NAMALWA (cell line): ENCODE measurements around the gene THAP5.

Source experiments
- DNase-seq: peaks from one replicate; pipeline ENCODE4 v3.0.0-alpha.2; 2015; ENCODE audit warnings: low spot score

THAP5 gene, protein sequence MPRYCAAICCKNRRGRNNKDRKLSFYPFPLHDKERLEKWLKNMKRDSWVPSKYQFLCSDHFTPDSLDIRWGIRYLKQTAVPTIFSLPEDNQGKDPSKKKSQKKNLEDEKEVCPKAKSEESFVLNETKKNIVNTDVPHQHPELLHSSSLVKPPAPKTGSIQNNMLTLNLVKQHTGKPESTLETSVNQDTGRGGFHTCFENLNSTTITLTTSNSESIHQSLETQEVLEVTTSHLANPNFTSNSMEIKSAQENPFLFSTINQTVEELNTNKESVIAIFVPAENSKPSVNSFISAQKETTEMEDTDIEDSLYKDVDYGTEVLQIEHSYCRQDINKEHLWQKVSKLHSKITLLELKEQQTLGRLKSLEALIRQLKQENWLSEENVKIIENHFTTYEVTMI

DNA sequence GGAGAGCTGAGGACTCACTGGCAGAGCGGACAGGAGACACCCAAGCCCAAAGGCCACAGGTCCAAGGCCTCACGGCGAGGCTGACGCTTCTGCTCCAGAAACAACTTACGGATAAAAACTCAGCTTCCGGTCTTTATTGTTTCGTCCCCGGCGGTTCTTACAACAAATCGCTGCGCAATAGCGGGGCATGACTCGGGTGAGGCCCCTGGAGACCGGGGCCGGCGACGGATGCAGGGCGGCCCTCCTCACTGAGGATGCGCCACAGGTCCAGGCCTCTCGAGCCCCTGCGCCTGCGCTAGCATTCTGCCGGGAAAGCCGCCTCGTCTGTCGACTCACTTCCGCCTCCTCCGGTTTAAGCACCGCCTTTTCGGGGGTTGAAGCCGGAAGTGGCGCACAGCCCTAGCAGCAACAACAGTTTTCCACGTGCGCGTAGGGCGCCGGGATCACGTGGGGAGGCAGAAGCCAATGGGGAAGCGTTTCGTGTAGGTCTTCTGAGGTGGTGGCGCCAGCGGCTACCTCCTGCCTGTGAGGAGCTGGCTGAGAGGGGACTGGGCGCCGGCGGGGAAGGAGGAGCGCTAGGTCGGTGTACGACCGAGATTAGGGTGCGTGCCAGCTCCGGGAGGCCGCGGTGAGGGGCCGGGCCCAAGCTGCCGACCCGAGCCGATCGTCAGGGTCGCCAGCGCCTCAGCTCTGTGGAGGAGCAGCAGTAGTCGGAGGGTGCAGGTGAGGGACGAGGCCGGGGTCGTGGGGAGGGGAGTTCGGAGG, at the start of gene THAP5, which contains the start of gene DNAJB9:
Gene THAP5 (minus strand): TSS at position 326 of the 765 bp plus-strand sequence. CDS start 137 bp downstream, at position 189.
Gene DNAJB9 (plus strand): TSS at position 494 of the 765 bp plus-strand sequence. CDS start 1,853 bp downstream, outside the sequence.
- peak; percentile 100 for DNase-seq

DNA sequence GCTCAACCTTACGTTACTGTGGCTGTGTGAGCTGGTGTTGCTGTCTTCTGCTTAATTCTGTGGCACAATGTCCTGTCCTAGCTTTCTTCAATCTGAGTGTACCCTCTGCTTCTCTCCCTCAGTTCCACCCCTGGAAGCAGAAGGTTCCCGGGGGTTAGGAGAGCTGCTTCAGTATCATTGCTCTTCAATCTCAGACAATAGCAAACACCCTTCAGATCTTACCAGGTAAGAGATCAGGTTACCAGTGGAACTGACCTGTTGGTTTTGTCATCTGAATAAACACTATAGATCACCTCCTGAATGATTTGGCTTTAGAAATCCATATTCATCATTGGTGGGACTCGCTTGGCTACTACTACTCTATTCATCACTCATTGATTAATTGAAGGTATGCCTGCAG, 48.5 kb upstream of the THAP5 start:
- no peak for DNase-seq

DNA sequence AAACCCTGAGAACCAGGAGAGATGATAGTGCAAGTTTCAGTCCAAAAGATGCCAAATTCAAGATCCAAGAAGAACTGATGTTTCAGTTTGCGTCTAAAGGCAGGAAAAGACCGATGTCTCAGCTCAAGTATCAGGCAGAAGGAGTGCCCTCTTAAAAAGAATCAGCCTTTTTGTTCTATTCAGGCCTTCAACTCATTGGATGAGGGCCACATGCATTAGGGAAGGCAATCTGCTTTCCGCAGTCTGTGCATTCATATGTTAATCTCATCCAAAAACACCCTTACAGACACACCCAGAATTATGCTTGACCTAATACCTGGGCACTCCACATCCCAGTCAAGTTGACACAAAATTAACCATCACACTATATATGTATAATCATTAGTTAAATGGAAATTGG, 45.4 kb upstream of the THAP5 start:
- no peak for DNase-seq

DNA sequence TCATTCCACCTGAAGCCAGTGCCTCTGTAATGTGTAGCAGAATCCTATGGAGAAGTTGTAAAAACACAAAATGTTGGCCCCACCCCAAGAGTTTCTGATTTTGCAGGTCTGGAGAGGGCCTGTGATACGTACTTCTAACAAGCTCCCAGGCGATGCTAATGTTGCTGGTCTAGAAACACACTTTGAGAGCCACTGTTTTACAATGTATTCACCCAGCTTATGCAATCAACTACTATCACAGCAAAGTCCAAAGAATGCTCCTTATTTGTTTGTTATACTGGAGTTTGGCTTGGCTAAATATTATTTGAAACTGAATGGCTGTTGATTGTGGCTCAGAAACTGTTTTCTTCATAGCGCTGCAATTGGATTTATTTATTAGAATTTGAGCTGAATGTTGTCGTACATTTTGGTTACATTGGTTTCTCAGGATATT, 44.5 kb upstream of the THAP5 start:
- no peak for DNase-seq

DNA sequence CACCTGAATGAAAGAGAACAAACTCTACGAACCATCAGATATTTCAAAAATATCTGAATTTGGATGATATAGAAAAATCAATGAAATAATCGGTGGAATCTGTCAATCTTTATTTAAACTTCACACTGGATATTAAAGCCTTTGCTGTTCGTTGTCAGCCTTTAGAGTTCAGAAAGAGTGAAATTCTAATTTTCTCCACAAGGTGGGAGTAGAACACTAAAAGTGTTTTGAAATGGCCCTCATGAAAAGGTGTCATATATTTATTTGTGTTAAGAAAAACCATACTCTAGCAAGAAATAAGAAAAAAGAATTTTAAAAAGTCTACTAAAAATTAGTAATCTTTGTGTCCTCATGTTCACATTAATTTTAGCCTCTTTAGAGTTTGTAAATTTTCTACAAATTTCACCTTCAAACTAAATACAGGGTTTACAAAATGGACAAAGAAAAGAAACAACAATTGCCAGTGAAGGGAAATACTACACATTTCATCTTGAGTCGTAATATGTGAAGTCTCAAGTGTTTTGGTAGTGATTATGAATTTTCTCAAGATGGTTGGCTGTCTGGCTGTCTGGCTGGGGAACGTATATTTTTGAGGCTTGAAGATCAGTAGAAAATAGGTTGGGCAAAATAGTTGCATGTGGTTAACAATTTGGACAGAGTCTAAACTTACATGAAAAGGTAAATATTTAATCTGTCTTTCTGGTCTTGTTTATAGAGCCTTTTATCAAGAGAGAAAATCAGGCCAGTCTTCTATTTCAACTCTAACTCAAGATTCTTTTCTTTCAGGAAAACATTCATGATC, 43.8 kb upstream of the THAP5 start:
- DNase-seq: peak; percentile 85

DNA sequence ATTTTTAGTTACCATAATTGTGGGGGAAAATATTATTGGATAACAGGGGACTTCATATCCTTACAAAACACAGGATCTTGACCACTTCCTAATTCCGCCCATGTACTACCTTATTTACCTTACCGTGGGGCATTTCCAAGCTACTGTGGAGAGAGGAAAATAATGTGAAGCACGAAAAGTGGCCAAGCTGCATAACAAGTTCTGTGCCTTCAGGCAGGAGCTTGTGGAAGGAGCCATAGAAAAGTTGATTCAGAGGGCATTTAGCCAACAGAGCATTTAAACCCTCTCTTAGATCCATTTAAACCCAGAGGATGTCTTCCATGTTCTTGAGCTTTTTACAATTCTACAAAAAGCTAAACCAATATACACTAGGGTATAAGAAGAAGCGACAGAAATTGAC, 41.8 kb upstream of the THAP5 start:
- DNase-seq: no peak

DNA sequence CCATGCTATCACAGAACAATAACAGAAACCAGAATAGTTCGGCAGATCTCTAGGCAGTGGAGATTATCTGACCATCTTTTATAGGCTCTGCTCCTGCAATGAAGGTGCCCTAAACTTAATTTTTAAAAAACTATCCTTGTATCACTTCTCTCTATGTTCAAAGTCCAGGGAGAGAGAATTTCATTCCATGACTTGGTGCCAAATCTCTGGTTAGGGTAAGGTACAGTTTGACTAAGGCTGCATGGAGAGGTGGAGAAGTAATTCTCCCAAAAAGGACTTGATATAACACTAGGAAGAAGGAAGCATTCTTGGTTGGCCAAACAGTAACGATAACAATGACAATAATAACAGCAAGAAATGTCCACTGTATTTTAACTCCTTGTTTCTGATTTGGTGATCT, 40.1 kb upstream of the THAP5 start:
- DNase-seq: no peak

DNA sequence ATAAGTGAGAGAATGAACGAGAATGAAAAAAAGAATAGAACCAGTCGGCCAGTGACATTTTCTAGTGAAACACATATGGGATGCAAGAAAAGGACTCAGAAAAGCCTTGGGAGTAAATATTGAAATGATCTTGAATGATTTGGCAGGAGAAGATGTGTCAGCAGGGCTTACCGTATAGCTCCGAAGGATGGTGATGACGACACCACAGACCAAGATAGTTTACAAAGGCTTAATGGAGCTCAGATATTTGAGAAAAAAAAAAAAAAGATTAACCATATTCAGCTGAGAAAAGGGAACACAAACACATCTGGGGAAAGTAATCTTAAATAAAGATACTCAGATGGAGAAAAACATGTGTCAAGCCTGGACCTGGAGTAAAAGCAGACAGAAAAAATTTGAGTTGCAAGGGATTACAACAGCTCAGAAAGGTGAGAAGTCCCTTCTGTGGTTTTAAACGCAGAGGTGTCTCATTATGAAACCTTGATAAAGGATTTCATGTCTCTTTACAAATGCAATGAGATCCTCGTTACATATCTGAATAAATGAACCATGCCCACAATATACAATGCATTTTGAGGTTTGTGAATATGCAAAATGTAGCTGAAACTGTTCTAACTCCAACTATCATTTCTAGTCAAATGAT, 36.2 kb upstream of the THAP5 start:
- no peak for DNase-seq

DNA sequence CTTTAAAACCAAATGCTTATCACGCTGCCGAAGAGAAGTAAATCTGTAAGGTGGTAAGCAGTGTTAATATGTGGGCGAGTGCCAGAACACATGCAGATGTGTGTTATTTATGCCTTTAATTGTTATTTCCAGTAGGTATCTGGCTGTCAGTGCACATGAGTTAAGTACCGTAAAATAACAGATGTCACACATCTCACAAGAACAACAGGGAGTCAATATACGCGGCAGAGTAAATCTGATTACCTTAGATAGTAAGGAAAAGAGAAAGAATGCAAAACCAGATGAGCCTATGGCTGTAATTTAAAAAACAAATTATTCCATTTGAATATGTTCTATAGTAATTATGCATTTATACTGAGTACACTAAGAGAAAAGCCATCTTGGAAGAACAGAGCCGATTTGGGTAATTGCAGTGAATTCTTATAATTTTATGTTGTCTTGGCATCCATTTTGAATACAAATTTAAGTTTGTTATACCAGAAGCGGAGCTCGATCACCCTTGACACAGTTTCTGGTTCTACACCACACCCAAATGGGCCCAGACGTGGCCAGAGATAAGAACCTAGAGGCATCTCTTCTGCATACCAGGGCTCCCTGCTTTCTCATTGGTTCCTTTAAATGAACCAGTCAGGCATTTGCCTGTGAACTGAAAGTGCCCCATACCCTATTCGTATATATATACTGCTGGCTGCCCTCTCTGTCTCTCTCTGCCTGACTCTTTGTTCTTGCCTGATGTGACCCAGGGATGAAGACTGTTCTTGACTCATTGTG, 35.0 kb upstream of the THAP5 start:
- no peak for DNase-seq

DNA sequence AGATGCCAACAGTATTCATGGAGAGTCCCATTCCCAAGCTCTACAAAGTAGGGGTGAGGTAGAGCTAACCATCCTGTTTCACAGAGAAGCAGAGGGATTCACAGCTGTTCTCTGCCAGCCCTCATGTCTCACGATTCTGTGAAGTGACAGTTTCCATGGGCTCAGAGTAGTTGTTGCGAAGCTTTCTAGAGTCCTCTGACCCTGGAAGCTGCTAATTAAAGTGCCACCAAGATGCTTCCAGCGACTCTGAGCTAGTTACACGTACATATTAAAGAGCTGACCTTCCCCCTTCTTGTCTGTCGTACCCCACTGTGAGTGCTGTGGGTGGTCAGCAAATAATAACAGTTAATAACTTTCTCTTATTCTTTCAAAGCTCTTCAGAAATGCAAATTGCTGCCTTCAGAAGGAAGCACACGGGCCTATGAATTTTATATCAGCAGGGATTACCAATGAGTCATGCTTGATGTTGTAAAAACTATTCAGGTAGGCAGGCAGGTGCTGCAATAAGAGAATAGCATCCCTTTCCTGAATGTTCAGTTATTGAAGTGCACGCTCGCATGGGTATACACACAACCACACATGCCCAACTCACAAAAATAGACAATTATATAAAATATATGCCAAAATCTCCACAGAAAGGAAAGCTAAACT, 34.3 kb upstream of the THAP5 start:
- no peak for DNase-seq

DNA sequence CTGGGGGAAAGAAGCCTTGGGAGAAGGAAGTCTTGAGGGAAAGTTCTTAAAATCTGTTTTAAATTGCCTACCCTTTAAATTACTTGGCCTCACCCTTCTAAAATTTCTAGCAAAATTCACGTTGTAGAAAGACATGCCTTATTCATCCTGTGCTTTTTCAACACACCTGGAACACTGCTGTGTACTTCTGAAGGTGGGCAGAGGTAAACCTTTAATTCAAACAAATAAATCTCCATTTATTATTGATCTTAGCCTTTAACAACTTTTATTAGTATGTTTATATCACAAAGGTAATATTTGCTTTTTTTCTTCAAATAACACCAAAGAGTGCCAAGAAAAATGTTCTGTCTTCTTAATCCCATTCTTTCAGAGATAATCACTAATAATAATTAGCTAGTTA, 30.9 kb upstream of the THAP5 start:
- DNase-seq: no peak

DNA sequence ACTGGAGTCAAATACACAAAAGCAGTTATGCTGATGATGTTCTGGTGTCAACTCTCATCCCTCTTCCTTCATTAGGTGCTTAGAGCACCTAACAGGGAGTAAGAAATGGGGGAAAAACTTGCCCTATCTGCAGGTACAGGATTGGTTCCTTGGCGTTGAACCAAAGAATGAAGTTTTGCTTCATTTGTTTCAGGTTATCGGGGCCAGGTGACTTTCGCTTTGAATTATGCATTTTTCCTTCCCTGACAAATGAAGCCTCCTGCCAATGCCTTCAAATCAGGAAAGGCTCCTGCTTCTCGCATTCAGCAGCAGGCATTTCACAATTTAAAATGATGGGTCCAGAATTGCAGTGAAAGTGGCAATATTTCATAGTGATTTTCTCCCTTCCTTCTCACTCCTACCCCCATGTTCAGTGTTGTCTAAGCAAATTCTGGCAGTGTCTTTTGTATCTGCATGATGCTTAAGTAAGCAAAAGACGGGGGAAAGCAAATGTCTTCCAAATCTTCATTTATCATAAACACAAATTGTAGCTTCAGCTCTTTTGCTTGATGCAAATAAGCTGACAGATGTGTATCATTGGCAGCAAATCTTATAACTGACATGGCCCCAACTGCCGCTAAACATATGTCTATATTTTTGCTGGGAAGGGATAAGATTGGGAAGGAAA, 29.5 kb upstream of the THAP5 start:
- DNase-seq: no peak

DNA sequence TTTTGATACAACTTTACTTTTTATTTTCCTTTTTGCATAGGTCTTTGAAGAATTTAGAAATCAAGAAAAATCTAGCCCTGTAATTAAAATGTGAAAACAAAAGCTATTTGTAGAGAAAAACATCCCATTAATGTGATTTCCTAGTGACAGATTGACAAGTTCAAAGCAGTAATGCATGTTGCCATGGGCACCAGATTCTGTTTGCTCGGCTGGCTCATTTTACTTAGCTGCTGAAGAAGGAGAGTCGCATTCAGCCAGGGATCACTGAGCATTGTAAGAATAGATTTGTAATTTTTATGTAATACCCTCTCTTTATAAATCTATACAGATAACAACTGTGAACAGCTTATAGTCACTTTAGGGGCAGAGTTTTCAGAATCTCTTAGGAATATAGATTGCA, 28.6 kb upstream of the THAP5 start:
- DNase-seq: no peak

DNA sequence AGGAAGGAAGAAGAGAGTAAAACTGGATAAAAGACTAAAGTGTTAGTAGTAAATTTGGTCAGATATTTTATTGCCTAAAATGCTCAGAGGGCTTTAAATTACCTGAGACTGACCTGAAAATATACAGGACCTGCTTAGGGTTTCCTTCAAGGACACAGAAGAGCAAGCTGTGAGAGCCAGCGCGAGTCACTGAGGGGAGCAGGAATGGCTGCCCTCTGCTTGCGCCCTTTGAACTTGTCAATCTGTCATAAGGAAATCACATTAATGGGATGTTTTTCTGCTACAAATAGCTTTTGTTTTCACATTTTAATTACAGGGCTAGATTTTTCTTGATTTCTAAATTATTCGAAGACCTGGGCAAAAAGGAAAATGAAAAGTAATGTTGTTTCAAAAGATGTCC, 27.1 kb upstream of the THAP5 start:
- DNase-seq: peak; percentile 56

DNA sequence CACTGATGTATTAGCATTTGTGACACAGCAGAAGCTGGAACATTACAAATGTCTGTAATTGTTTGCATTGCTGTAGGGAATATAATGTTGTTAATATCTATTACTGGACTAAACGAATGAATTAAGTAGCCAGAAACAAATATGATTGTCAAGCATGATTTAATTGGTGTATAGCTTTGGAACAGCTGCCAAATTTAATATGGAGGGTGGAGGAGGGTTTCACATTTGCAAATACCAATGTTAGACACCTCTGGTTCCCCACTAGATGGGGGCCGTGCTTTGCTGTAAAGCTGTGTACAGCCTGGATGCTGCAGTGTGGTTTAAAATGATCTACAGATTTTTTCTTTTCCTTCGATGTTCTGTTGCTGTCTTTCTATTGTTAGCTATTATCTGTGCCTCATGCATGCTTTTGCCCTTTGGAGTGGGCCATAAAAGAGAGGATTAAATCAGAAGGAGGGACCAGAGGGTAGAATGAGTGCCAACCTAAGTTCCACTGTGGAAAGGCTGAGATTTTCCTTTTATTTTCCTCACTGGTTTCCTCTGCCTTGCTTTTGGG, 23.2 kb upstream of the THAP5 start:
- no peak for DNase-seq

DNA sequence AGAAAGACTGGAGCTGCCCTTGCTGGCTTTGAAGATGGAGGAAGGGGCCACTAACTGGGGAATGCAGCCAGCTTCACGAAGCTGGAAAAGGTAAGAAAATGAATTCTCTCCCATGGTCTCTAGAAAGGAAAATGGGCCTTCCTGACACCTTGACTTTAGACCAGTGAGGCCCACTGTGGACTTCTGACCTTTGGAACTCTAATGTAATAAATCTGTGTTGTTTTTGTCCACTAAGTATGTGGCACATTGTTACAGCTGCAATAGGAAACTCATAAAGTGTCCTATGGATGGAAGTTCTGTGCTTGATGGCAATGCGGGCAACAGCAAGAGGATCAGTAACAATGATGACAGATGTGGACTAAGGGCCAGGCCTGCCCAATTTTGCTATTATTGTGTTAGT, 21.1 kb upstream of the THAP5 start:
- no peak for DNase-seq

DNA sequence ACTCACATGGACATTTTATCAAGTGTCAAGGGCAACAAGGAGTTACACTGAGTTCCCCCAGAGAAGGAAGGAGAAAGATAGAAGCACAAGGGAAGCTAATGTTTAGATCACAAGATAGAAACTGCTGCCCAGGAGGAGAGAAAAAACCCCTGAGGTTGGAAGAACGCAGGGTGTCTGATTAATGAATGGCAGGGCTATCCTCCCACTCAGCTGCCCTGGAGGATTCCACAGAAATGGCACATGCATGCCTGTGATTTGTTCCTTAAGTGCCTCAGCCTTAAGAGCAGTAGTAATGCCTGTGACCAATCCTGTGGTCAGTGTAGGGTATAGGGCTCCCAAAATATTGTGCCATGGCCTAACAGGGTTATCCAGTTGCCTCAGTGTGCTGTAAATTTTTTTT, 20.4 kb upstream of the THAP5 start:
- DNase-seq: no peak

DNA sequence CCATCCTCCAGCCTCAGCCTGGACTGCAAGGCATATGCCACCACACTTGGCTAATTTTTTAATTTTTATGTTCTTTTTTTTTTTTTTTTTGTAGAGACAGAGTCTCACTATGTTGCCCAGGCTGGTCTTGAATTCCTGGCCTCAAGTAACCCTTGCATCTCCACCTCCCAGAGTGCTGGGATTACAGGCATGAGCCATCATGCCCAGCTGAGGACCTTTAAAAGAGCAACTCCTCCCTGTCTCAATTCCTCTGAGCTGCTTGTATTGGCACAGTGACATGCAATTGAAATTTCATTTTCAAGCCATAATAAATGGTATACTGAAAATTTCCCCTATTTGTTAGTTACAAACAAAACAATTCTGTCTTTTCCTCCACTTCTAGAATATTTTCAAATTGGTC, 19.7 kb upstream of the THAP5 start:
- no peak for DNase-seq

DNA sequence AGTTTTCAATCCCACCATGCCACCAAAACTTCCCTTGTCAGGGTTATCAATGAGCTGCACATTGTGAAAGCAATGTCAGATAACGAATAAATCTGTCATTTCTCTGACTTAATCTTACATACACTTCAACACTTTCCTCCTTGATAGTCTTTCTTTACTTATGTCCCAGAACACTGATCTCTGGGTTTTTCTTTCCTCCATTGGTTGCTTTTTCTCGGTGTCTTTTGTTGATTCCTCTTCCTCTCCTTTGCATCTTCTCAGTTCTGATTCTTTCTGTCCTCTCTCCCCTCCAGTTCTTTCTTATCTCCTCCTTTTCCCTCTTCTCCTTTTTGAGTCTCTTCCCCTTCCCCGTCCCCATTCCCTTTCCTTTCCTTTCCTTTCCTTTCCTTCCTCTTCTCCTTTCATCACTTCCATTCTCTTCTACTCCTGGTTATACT, 16.8 kb upstream of the THAP5 start:
- no peak for DNase-seq

DNA sequence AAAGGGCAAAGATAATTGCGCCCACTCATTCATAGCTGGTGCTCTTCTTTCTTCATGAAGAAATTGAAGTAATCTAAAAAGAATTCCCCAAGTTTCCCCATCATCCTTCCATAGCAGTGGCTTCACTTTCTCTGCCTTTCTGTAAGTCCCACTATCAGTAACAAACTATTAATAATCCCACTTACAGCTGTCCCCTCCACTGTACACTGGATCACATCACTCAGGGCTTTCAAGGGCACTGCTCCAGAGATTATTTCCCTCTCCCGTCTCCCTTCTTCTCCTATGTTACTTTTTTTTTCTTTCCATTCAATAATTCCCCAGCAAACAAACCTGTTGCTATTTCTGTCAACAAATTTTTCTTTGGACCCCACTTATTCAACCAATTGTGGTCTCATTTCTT, 16.3 kb upstream of the THAP5 start:
- DNase-seq: no peak
